ENCODE data around the gene CRTC1. TPM values are rescaled to one million over a fixed set of nuclear protein-coding genes. Genes with fewer than 3 reads are reported as not detected.

CRTC1 gene
- total and polyA plus RNA-seq, 9 of the 15 experiments (the other 6 are each of a cell fraction or from before 2014, with no cell fraction given): 0.25 to 3.8 (median 1.2) TPM; not detected in 2

DNA sequence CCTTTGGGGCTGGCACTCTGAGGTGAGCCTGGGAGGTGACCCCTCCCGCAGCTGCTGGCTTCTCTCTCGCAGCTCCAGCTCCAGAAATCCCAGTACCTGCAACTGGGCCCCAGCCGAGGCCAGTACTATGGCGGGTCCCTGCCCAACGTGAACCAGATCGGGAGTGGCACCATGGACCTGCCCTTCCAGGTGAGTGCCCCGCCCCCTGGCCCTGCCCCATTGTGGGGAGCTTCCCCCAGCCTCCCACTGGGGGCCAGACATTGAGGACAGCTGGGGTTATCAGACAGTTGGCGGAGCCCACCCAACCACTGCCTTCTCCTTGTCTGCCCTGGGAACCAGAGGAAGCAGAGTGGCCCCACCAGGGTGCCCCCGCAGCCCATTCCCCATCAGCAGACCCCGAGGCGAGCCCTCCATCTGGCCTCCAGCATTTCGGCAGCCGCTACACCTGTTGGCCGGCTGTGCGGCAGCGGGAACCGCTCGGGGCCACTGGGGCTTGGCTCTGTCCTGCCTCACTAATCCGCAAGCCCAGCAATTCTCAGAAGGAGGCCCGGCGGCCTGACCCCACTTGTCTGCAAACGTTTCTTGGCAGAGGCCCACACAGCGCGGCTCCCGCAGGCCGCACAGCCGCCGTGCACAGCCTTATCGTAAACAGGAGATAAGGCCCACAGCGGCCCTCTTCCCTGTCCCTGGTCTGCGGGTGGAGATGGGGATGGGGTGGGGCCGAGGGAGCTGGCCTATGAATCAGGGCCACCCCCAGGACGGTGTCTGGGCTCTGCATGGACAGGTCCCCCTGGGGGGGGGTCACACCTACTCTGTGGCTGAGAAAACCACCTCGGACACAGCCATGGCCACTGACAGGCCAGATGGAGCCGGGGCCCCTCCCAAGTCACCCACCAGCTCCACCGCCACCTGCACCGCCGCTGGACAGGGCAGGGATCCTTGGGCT is 59.6 kb downstream of the CRTC1 start (continued):
- TF ChIP-seq, protein P1, sequence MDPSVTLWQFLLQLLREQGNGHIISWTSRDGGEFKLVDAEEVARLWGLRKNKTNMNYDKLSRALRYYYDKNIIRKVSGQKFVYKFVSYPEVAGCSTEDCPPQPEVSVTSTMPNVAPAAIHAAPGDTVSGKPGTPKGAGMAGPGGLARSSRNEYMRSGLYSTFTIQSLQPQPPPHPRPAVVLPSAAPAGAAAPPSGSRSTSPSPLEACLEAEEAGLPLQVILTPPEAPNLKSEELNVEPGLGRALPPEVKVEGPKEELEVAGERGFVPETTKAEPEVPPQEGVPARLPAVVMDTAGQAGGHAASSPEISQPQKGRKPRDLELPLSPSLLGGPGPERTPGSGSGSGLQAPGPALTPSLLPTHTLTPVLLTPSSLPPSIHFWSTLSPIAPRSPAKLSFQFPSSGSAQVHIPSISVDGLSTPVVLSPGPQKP (CRISPR knock-in tag; IDR thresholded peaks at IDR 0.05): no peak
- TF ChIP-seq CHCHD3 (CRISPR knock-in tag; IDR thresholded peaks at IDR 0.05) (no peak), SNIP1 (IDR thresholded peaks at IDR 0.05; ENCODE audit: low read depth) (no peak), TCFL5 (CRISPR knock-in tag; conservative IDR thresholded peaks at IDR 0.05) (no peak), PHF20 (IDR thresholded peaks at IDR 0.05; ENCODE audit: partially characterized antibody) (no peak), TCF7L2 (IDR thresholded peaks at IDR 0.05; ENCODE audit: low read depth, low read length) (no peak), NCOR1 (IDR thresholded peaks at IDR 0.05) (peak; percentile 81), PCBP1 (IDR thresholded peaks at IDR 0.05; ENCODE audit: low read depth, low read length, poor library complexity, severe bottlenecking) (no peak), NR2C1 (IDR thresholded peaks at IDR 0.05) (no peak), NR2C1 (tag; IDR thresholded peaks at IDR 0.05) (0 out of 2 replicates have a peak, but pooled peaks have one; percentile 32), HNRNPH1 (optimal IDR thresholded peaks at IDR 0.05; ENCODE audit: low read depth, low read length) (no peak), ZNF830 (CRISPR knock-in tag; IDR thresholded peaks at IDR 0.05) (no peak), ZNF3 (CRISPR knock-in tag; IDR thresholded peaks at IDR 0.05) (no peak), E2F3 (CRISPR knock-in tag; IDR thresholded peaks at IDR 0.05) (no peak), ZNF696 (CRISPR knock-in tag; conservative IDR thresholded peaks at IDR 0.05) (no peak), SIN3A (IDR thresholded peaks at IDR 0.05; ENCODE audit: borderline replicate concordance in 2 of 2, control insufficient read depth in 1 of 2, low read depth in 2 of 2, low read length in 2 of 2) (no peak), HDAC3 (IDR thresholded peaks at IDR 0.05; ENCODE audit: borderline replicate concordance, partially characterized antibody) (no peak), RBM15 (IDR thresholded peaks at IDR 0.05; ENCODE audit: insufficient read depth, low read length) (no peak), ILK (tag; IDR thresholded peaks at IDR 0.05; ENCODE audit: borderline replicate concordance, low read depth) (no peak), MTA2 (IDR thresholded peaks at IDR 0.05; ENCODE audit: low read depth) (0 out of 2 replicates have a peak, but pooled peaks have one; percentile 23), ZNF184 (CRISPR knock-in tag; IDR thresholded peaks at IDR 0.05) (no peak)
- TF ChIP-seq, protein P2, sequence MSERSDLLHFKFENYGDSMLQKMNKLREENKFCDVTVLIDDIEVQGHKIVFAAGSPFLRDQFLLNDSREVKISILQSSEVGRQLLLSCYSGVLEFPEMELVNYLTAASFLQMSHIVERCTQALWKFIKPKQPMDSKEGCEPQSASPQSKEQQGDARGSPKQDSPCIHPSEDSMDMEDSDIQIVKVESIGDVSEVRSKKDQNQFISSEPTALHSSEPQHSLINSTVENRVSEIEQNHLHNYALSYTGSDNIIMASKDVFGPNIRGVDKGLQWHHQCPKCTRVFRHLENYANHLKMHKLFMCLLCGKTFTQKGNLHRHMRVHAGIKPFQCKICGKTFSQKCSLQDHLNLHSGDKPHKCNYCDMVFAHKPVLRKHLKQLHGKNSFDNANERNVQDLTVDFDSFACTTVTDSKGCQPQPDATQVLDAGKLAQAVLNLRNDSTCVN (CRISPR knock-in tag; IDR thresholded peaks at IDR 0.05): no peak
- TF ChIP-seq, protein P3, sequence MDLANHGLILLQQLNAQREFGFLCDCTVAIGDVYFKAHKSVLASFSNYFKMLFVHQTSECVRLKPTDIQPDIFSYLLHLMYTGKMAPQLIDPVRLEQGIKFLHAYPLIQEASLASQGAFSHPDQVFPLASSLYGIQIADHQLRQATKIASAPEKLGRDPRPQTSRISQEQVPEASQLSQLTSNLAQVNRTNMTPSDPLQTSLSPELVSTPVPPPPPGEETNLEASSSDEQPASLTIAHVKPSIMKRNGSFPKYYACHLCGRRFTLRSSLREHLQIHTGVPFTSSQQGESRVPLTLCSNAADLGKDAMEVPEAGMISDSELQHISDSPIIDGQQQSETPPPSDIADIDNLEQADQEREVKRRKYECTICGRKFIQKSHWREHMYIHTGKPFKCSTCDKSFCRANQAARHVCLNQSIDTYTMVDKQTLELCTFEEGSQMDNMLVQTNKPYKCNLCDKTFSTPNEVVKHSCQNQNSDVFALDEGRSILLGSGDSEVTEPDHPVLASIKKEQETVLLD (IDR thresholded peaks at IDR 0.05): no peak
- TF ChIP-seq, protein P4, sequence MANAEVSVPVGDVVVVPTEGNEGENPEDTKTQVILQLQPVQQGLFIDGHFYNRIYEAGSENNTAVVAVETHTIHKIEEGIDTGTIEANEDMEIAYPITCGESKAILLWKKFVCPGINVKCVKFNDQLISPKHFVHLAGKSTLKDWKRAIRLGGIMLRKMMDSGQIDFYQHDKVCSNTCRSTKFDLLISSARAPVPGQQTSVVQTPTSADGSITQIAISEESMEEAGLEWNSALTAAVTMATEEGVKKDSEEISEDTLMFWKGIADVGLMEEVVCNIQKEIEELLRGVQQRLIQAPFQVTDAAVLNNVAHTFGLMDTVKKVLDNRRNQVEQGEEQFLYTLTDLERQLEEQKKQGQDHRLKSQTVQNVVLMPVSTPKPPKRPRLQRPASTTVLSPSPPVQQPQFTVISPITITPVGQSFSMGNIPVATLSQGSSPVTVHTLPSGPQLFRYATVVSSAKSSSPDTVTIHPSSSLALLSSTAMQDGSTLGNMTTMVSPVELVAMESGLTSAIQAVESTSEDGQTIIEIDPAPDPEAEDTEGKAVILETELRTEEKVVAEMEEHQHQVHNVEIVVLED (CRISPR knock-in tag; IDR thresholded peaks at IDR 0.05): no peak

All from K562 (cell line).